H1 (cell line): ENCODE data around the gene C17orf107. TPM values are rescaled to one million over a fixed set of nuclear protein-coding genes. Genes with fewer than 3 reads are reported as not detected.
A peak's percentile ranks its signal among the peaks of the same experiment; 100 is the strongest.

Source experiments
- BRCA1 ChIP-seq: IDR thresholded peaks from 2 replicates; pipeline ENCODE4 v1.6.1; 2012; ENCODE audit warnings: low read depth, low read length, improper control_type of control experiment
- EP300 ChIP-seq, 2 experiments: IDR thresholded peaks; 1 replicate in 1 of 2; 2 replicates in 1 of 2; pipeline ENCODE4 v1.6.1; 2011 to 2012; ENCODE audit warnings: low read depth in 2 of 2, low read length in 2 of 2, mild to moderate bottlenecking in 2 of 2, borderline replicate concordance in 1 of 2, inconsistent platforms in 1 of 2, moderate library complexity in 1 of 2
- KDM5A ChIP-seq: fragments of 200-600 bp; IDR thresholded peaks from 2 replicates; pipeline ENCODE4 v1.7.1; 2012; ENCODE audit warnings: mild to moderate bottlenecking, low read length, inconsistent platforms, mixed read lengths
- RAD21 ChIP-seq, 2 experiments: IDR thresholded peaks in 1 of 2; conservative IDR thresholded peaks in 1 of 2; 2 replicates each; pipeline ENCODE4 v1.6.1; 2011; ENCODE audit warnings: low read depth in 2 of 2, low read length in 2 of 2, improper control_type of control experiment in 1 of 2, inconsistent platforms in 1 of 2, mild to moderate bottlenecking in 1 of 2, moderate library complexity in 1 of 2
- RFX5 ChIP-seq: IDR thresholded peaks from 2 replicates; pipeline ENCODE4 v1.6.1; 2011; ENCODE audit warnings: low read depth, low read length, improper control_type of control experiment, borderline replicate concordance
- RXRA ChIP-seq: IDR thresholded peaks from 2 replicates; pipeline ENCODE4 v1.6.1; 2011; ENCODE audit warnings: low read depth, mild to moderate bottlenecking, low read length, moderate library complexity; ENCODE audit not compliant: insufficient read depth
- TAF7 ChIP-seq: optimal IDR thresholded peaks from 2 replicates; pipeline ENCODE3; 2011; ENCODE audit warnings: low read depth, mild to moderate bottlenecking, inconsistent platforms, low read length, moderate library complexity, borderline replicate concordance
- ZNF274 ChIP-seq: IDR thresholded peaks from 2 replicates; pipeline ENCODE4 v1.7.0; 2012; ENCODE audit warnings: low read length, borderline replicate concordance; ENCODE audit errors: extremely low read depth
- polyA plus RNA-seq, 7 experiments: library from polyadenylated mRNA; depleted of rRNA in 3 of 7; stranded (reverse) in 5 of 7; unstranded in 2 of 7; fragments of >200 nt in 5 of 7; fragments of 200-250 nt in 2 of 7; gene quantifications; 1 replicate in 5 of 7; 2 replicates in 1 of 7; 4 replicates in 1 of 7; pipeline versions ENCODE4 v1.2.1 to v1.2.3, GENCODE V29; 2011 to 2013; ENCODE audit warnings: missing spikeins in 2 of 7, mixed read lengths in 2 of 7
- total RNA-seq: library from RNA; stranded (reverse); fragmentation: NEBNext Ultra II Directional; extraction: Animal tissue kit (Norgen Biotek cat#: 25700); gene quantifications from 2 replicates; pipeline ENCODE4 v1.2.1, GENCODE V29; 2021
- TF ChIP-seq, protein P1 (sequence below): fragments of 300-600 bp; sonication (generic); IDR thresholded peaks from 2 replicates; pipeline ENCODE4 v1.7.1; 2012; ENCODE audit warnings: low read length, moderate library complexity, mild to moderate bottlenecking, inconsistent platforms; ENCODE audit not compliant: insufficient replicate concordance

C17orf107 gene
- total and polyA plus RNA-seq, 2 of the 8 experiments (the other 6 are each of a cell fraction or from before 2014, with no cell fraction given) = 0.39 to 0.45 TPM

DNA sequence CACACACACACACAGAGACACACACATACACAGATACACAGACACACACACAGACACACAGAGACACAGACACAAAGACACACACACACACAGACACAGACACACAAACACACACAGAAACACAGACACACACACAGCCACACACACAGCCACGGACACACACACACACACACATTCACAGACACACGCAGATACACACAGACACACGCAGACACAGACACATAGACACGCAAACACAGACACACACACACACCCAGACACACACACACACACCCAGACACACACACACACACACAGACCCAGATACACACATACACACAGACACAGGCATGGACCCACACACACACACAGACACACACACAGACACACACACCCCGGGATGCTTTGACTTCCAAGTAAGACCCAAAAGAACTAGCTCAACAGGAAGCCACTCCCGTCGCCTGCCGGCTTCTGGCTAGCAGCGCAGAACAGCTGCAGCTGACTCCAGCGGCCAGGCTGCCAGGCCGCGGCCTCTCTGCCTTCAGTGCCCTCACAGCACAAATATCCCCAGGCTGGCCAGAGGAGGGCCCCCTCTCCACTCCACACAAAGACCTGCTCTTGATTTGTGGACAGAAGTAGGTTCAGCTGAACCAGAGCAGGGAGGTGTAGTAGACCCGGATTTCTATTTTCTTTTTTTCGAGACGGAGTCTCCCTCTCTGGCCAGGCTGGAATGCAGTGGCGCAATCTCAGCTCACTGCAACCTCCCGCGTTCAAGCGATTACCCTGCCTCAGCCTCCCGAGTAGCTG, 9.6 kb downstream of the C17orf107 start (continued):
- no peak for TF ChIP-seq TAF7
- TF ChIP-seq KDM5A = no peak
- no peak for TF ChIP-seq RFX5
- no peak for TF ChIP-seq ZNF274
- peak; percentile 79 to 88 for TF ChIP-seq RAD21 (IDR thresholded peaks at IDR 0.05 in 1 of 2, conservative IDR thresholded peaks at IDR 0.05 in 1 of 2; ENCODE audit: low read depth in 2 of 2, low read length in 2 of 2)
- TF ChIP-seq, protein P1, sequence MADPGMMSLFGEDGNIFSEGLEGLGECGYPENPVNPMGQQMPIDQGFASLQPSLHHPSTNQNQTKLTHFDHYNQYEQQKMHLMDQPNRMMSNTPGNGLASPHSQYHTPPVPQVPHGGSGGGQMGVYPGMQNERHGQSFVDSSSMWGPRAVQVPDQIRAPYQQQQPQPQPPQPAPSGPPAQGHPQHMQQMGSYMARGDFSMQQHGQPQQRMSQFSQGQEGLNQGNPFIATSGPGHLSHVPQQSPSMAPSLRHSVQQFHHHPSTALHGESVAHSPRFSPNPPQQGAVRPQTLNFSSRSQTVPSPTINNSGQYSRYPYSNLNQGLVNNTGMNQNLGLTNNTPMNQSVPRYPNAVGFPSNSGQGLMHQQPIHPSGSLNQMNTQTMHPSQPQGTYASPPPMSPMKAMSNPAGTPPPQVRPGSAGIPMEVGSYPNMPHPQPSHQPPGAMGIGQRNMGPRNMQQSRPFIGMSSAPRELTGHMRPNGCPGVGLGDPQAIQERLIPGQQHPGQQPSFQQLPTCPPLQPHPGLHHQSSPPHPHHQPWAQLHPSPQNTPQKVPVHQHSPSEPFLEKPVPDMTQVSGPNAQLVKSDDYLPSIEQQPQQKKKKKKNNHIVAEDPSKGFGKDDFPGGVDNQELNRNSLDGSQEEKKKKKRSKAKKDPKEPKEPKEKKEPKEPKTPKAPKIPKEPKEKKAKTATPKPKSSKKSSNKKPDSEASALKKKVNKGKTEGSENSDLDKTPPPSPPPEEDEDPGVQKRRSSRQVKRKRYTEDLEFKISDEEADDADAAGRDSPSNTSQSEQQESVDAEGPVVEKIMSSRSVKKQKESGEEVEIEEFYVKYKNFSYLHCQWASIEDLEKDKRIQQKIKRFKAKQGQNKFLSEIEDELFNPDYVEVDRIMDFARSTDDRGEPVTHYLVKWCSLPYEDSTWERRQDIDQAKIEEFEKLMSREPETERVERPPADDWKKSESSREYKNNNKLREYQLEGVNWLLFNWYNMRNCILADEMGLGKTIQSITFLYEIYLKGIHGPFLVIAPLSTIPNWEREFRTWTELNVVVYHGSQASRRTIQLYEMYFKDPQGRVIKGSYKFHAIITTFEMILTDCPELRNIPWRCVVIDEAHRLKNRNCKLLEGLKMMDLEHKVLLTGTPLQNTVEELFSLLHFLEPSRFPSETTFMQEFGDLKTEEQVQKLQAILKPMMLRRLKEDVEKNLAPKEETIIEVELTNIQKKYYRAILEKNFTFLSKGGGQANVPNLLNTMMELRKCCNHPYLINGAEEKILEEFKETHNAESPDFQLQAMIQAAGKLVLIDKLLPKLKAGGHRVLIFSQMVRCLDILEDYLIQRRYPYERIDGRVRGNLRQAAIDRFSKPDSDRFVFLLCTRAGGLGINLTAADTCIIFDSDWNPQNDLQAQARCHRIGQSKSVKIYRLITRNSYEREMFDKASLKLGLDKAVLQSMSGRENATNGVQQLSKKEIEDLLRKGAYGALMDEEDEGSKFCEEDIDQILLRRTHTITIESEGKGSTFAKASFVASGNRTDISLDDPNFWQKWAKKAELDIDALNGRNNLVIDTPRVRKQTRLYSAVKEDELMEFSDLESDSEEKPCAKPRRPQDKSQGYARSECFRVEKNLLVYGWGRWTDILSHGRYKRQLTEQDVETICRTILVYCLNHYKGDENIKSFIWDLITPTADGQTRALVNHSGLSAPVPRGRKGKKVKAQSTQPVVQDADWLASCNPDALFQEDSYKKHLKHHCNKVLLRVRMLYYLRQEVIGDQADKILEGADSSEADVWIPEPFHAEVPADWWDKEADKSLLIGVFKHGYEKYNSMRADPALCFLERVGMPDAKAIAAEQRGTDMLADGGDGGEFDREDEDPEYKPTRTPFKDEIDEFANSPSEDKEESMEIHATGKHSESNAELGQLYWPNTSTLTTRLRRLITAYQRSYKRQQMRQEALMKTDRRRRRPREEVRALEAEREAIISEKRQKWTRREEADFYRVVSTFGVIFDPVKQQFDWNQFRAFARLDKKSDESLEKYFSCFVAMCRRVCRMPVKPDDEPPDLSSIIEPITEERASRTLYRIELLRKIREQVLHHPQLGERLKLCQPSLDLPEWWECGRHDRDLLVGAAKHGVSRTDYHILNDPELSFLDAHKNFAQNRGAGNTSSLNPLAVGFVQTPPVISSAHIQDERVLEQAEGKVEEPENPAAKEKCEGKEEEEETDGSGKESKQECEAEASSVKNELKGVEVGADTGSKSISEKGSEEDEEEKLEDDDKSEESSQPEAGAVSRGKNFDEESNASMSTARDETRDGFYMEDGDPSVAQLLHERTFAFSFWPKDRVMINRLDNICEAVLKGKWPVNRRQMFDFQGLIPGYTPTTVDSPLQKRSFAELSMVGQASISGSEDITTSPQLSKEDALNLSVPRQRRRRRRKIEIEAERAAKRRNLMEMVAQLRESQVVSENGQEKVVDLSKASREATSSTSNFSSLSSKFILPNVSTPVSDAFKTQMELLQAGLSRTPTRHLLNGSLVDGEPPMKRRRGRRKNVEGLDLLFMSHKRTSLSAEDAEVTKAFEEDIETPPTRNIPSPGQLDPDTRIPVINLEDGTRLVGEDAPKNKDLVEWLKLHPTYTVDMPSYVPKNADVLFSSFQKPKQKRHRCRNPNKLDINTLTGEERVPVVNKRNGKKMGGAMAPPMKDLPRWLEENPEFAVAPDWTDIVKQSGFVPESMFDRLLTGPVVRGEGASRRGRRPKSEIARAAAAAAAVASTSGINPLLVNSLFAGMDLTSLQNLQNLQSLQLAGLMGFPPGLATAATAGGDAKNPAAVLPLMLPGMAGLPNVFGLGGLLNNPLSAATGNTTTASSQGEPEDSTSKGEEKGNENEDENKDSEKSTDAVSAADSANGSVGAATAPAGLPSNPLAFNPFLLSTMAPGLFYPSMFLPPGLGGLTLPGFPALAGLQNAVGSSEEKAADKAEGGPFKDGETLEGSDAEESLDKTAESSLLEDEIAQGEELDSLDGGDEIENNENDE = no peak
- no peak for TF ChIP-seq BRCA1
- TF ChIP-seq RXRA = no peak
- no peak for TF ChIP-seq EP300 (IDR thresholded peaks at IDR 0.05; ENCODE audit: borderline replicate concordance in 1 of 2, low read depth in 2 of 2, low read length in 2 of 2)
